AG09309 (cell line): ENCODE results near the gene KRT4.

ENCODE experiments used
- DNase-seq: peaks from one replicate; pipeline ENCODE4 v3.0.0-alpha.2; 2010; ENCODE audit warnings: low read depth
- H3K4me3 ChIP-seq: 2 replicates; pipeline ENCODE4 v1.5.1; 2011; ENCODE audit warnings: mild to moderate bottlenecking, low read depth, low read length, moderate library complexity; ENCODE audit not compliant: control insufficient read depth
- CTCF ChIP-seq: IDR thresholded peaks from 2 replicates; pipeline ENCODE4 v1.5.1; 2011; ENCODE audit warnings: mild to moderate bottlenecking, low read depth, low read length, inconsistent platforms; ENCODE audit not compliant: insufficient read depth, control insufficient read depth; ENCODE audit errors: missing control alignments

The KRT4 gene

GRCh38 chr12:52807544-52808470 is 6.1 kb downstream of the KRT4 start:
- H3K4me3 ChIP-seq = no peak overlapping the region
- no peak for DNase-seq
- TF ChIP-seq CTCF = no peak

GRCh38 chr12:52806821-52807543 is 6.9 kb downstream of the KRT4 start:
- no peak for TF ChIP-seq CTCF
- no peak overlapping the region for H3K4me3 ChIP-seq
- DNase-seq = no peak

GRCh38 chr12:52806169-52806811 is 7.6 kb downstream of the KRT4 start:
- TF ChIP-seq CTCF = no peak
- no peak for DNase-seq
- H3K4me3 ChIP-seq = no peak overlapping the region

DNA sequence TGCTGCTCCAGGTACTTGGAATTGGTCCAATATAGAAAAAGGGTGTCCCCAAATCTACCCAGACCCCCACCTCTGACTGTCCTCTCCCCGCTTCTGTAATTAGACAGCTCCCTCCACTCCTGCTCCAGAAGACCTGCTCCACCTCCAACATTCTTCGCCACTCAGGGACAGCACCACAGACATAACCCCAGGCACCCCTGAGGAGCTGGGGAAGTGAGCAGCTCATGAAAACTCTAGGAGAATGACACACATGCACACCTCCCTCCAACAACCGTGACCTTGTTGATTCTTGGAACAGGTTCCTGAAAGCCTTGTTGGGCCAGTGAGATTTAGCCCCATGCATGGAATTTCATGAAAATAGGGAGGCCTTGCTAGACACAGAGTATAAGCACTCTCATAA is 8.2 kb downstream of the KRT4 start:
- no peak for TF ChIP-seq CTCF
- no peak overlapping the region for H3K4me3 ChIP-seq
- no peak for DNase-seq

DNA sequence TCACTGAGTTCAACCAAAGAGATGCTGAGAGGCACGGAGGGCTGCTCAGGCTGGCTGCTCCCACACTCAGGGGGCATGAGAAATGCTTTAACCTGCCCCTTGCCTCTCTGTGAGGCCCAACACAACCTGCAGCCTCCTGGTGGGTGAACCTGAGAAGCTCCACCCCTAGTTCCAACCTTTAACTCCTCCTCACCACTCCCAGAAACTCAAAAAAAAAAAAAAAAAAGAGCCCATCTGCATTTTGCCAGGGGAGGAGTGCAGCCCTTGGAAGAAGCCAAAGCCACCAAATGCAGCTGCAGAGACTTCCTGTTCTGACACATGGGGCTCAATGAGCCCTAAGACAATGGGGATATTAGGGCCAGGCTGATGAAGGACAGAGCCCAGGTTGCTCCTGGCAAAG is 8.9 kb downstream of the KRT4 start:
- no peak for TF ChIP-seq CTCF
- no peak overlapping the region for H3K4me3 ChIP-seq
- DNase-seq = no peak

- TF ChIP-seq CTCF = no peak
- no peak overlapping the region for H3K4me3 ChIP-seq
- no peak for DNase-seq
These were observed 11.5 kb downstream of the KRT4 start for GRCh38 chr12:52802442-52802841.
